Thymus (tissue), 11 donors: ENCODE data around the gene ATL2. TPM values are rescaled to one million over a fixed set of nuclear protein-coding genes. Genes with fewer than 3 reads are reported as not detected.
"Not testable (repeated sequence)": the region's sequence is repeated elsewhere in the genome, so short reads cannot be mapped to it uniquely, and the experiment has no call there.

Experiments used
- DNase-seq, 9 donors: peaks; one replicate each; pipeline ENCODE4 v3.0.0-alpha.2; 2013; ENCODE audit warnings: low spot score in 9 of 9, low read depth in 6 of 9, missing footprints in 1 of 9
- H3K27ac ChIP-seq, 2 donors: one replicate each; pipeline ENCODE4 v1.5.1; 2013; ENCODE audit warnings: control low read depth in 1 of 2, low read depth in 1 of 2, low read length in 1 of 2, mild to moderate bottlenecking in 1 of 2, moderate library complexity in 1 of 2
- H3K27me3 ChIP-seq, 2 donors: one replicate each; pipeline ENCODE4 v1.5.1; 2013; ENCODE audit warnings: low read length in 1 of 2; ENCODE audit not compliant: control insufficient read depth in 2 of 2, insufficient read depth in 1 of 2
- H3K36me3 ChIP-seq, 2 donors: one replicate each; pipeline ENCODE4 v1.5.1; 2013; ENCODE audit warnings: low read length in 1 of 2, mild to moderate bottlenecking in 1 of 2, moderate library complexity in 1 of 2; ENCODE audit not compliant: control insufficient read depth in 2 of 2, insufficient read depth in 2 of 2
- H3K4me1 ChIP-seq, 2 donors: one replicate each; pipeline ENCODE4 v1.5.1; 2013; ENCODE audit warnings: low read length in 2 of 2; ENCODE audit not compliant: control insufficient read depth in 2 of 2, insufficient read depth in 2 of 2
- H3K4me3 ChIP-seq, 2 donors: one replicate each; pipeline ENCODE4 v1.5.1; 2013; ENCODE audit warnings: low read length in 2 of 2, control low read depth in 1 of 2, mild to moderate bottlenecking in 1 of 2
- H3K9me3 ChIP-seq, 2 donors: one replicate each; pipeline ENCODE4 v1.5.1; 2013; ENCODE audit warnings: low read length in 1 of 2, mild to moderate bottlenecking in 1 of 2; ENCODE audit not compliant: control insufficient read depth in 2 of 2, insufficient read depth in 1 of 2
- WGBS: extraction: QIAGEN DNeasy Blood & Tissue Kit; methylation state at CpG from one replicate; pipeline ENCODE4 v1.1.7; 2013; 5-methylcytosine and 5-hydroxymethylcytosine counted together
- polyA plus RNA-seq: library from polyadenylated mRNA; stranded (reverse); fragments of 200-250 nt; gene quantifications from one replicate; pipeline ENCODE4 v1.2.3, GENCODE V29; 2013
- total RNA-seq: library from RNA; stranded (reverse); fragments of 120-200 nt; gene quantifications from one replicate; pipeline ENCODE4 v1.2.4, GENCODE V29; 2013
- donor health status: healthy.

Gene ATL2
- total and polyA plus RNA-seq, 2 donors, result 59.4 to 69.1 TPM

DNA sequence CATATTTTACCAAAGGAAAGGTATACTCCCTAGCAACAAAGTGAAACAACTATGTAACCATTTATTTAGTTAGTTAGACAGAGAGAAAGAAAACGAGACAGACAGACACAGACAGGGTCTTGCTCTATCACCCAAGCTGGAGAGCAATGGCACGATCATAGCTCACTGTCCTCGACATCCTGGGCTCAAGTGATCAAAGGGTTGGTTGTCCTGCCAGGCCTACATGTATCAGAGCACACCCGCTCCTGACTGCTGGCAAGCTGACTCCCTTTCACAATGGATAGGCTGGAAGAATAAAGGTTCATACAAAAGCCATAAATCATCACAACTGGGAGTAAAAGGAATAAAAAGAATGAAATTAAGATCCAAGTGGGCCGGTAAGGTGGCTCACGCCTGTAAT, 53.5 kb downstream of the ATL2 start:
- WGBS, result 97% methylated on average over 6 of the region's 6 CpGs
- DNase-seq, result no peak
- H3K27me3 ChIP-seq, result no peaks in the 10 kb centered on the region
- peaks cover 0 to 7% of the 10 kb centered on the region in 2 donors for H3K36me3 ChIP-seq
- no peak overlapping the region for H3K27ac ChIP-seq
- no peak overlapping the region for H3K4me3 ChIP-seq
- H3K4me1 ChIP-seq, result no peaks in the 10 kb centered on the region
- no peaks in the 10 kb centered on the region for H3K9me3 ChIP-seq

DNA sequence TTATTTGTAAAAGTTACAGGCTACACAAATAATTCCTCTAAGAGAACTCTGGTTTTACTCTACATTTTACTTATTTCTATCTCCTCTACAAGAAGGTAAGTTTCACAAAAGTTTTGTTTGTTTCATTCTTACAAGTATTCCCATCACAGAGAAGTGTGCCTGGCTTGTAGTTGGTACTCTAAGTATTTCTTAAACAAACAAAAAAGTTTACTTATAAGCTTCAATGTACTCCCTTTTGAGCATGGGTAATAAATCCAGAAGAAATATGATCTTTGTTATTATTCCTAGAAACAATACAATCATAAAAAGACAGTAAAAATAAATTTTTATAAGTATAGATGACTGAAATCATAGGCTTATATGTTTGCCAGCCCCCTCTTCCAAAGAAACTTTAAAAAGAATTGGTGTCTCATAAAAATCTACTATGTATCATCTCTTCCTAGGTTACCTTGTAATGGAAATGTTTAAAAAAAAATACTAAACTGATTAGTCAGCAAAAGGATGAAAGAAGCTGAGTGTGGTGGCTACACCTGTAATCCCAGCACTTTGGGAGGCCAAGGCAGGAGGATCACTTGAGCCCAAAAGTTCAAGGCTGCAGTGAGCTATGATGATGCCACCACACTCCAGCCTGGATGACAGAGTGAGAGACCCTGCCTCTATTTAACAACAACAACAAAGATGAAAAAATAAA, 54.7 kb downstream of the ATL2 start:
- H3K27ac ChIP-seq, result no peak overlapping the region
- no peaks in the 10 kb centered on the region for H3K4me1 ChIP-seq
- DNase-seq, result no peak
- H3K9me3 ChIP-seq, result no peaks in the 10 kb centered on the region
- no peaks in the 10 kb centered on the region for H3K27me3 ChIP-seq
- H3K36me3 ChIP-seq, result peaks cover 4 to 12% of the 10 kb centered on the region in 2 donors
- no peak overlapping the region for H3K4me3 ChIP-seq

- H3K4me3 ChIP-seq, H3K4me1 ChIP-seq, DNase-seq, H3K27ac ChIP-seq, H3K9me3 ChIP-seq, H3K27me3 ChIP-seq: not testable (repeated sequence)
- H3K36me3 ChIP-seq, result peaks cover 15 to 32% of the 10 kb centered on the region in 2 donors
- 94% methylated on average over 5 of the region's 5 CpGs for WGBS
Measured at GRCh38 chr2:38319240-38319639, 57.8 kb downstream of the ATL2 start.

- no peak overlapping the region for H3K27ac ChIP-seq
- H3K27me3 ChIP-seq, result no peaks in the 10 kb centered on the region
- no peak overlapping the region for H3K4me3 ChIP-seq
- H3K4me1 ChIP-seq, result no peaks in the 10 kb centered on the region
- H3K9me3 ChIP-seq, result no peaks in the 10 kb centered on the region
- H3K36me3 ChIP-seq, result peaks cover 24 to 44% of the 10 kb centered on the region in 2 donors
- DNase-seq, result no peak
Measured at GRCh38 chr2:38317725-38318124, 59.3 kb downstream of the ATL2 start.

- no peaks in the 10 kb centered on the region for H3K9me3 ChIP-seq
- peaks cover 32 to 57% of the 10 kb centered on the region in 2 donors for H3K36me3 ChIP-seq
- 89% methylated on average over 2 of the region's 2 CpGs for WGBS
- no peaks in the 10 kb centered on the region for H3K4me1 ChIP-seq
- H3K4me3 ChIP-seq, result no peak overlapping the region
- peak; percentile 19 to 76 (median 44) for DNase-seq
- H3K27ac ChIP-seq, result no peak overlapping the region
- no peaks in the 10 kb centered on the region for H3K27me3 ChIP-seq
Measured at GRCh38 chr2:38315707-38316333, 61.3 kb downstream of the ATL2 start.

GRCh38 chr2:38308821-38309220, 68.3 kb downstream of the ATL2 start:
- H3K36me3 ChIP-seq, result peaks cover 24 to 63% of the 10 kb centered on the region in 2 donors
- H3K27ac ChIP-seq, result no peak overlapping the region
- no peaks in the 10 kb centered on the region for H3K9me3 ChIP-seq
- no peak for DNase-seq
- no peak overlapping the region for H3K4me3 ChIP-seq
- WGBS, result 100% methylated on average over 1 of the region's 1 CpG
- no peaks in the 10 kb centered on the region for H3K4me1 ChIP-seq
- H3K27me3 ChIP-seq, result no peaks in the 10 kb centered on the region

DNA sequence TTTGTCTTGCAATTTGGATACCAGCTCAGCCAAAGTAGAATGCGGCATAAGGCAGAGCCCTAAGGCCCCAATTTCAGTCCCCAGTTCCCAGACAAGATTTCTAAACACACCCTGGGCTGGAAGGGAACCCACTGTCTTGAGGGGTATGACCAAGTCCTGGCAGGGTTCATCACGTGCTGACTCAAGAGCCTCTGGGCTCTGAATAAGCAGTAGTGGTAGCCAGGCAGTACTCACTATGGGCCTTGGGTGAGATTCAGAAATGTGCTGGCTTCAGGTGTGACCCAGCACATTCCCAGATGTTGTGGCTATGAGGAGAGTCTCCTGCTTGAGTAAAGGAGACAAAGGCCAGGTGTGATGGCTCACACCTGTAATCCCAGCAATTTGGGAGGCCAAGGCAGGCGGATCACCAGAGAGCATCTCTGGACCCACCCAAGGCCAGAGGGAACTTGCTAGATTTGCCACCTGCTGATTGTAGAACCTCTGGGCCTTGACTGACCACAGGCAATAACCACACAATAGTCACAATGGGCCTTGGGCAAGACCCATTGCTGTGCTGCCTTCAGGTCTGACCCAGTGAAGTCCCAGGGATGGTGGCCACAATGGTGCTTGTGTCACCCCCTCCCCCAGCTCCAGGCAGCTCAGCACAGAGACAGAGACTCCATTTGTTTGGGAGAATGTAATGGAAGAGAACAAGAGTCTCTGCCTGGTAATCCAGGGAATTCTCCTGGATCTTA, 74.9 kb downstream of the ATL2 start:
- 96% methylated on average over 3 of the region's 3 CpGs for WGBS
- Histone ChIP-seq H3K4me3 (no peak overlapping the region), H3K27ac (no peak overlapping the region), H3K36me3 (peaks cover 33 to 56% of the 10 kb centered on the region in 2 donors), H3K27me3 (no peaks in the 10 kb centered on the region), H3K9me3 (no peaks in the 10 kb centered on the region), H3K4me1 (peaks cover 0 to 9% of the 10 kb centered on the region in 2 donors)
- DNase-seq, result no peak

GRCh38 chr2:38301340-38301968, 75.6 kb downstream of the ATL2 start:
- DNase-seq, result peak in 5 of 9 donors; percentile 11 to 55 (median 24)
- Histone ChIP-seq H3K36me3 (peaks cover 31 to 58% of the 10 kb centered on the region in 2 donors), H3K27ac (no peak overlapping the region), H3K4me1 (peaks cover 0 to 9% of the 10 kb centered on the region in 2 donors), H3K4me3 (no peak overlapping the region), H3K27me3 (no peaks in the 10 kb centered on the region), H3K9me3 (no peaks in the 10 kb centered on the region)
- 65% methylated on average over 3 of the region's 3 CpGs for WGBS

- no peak overlapping the region for H3K27ac ChIP-seq
- peaks cover 33 to 69% of the 10 kb centered on the region in 2 donors for H3K36me3 ChIP-seq
- no peak for DNase-seq
- WGBS, result 99% methylated on average over 2 of the region's 2 CpGs
- peaks cover 0 to 9% of the 10 kb centered on the region in 2 donors for H3K4me1 ChIP-seq
- no peaks in the 10 kb centered on the region for H3K9me3 ChIP-seq
- H3K27me3 ChIP-seq, result no peaks in the 10 kb centered on the region
- no peak overlapping the region for H3K4me3 ChIP-seq
Measured at GRCh38 chr2:38298539-38298938, 78.5 kb downstream of the ATL2 start.
